ENCODE measurements around the gene ZDHHC16. TPM values are rescaled to one million over a fixed set of nuclear protein-coding genes. Genes with fewer than 3 reads are reported as not detected.
"Not testable (repeated sequence)": the region's sequence is repeated elsewhere in the genome, so short reads cannot be mapped to it uniquely, and the experiment has no call there.

Gene ZDHHC16
- total RNA-seq, 1 donor from 2014 or later = 28.0 TPM

DNA sequence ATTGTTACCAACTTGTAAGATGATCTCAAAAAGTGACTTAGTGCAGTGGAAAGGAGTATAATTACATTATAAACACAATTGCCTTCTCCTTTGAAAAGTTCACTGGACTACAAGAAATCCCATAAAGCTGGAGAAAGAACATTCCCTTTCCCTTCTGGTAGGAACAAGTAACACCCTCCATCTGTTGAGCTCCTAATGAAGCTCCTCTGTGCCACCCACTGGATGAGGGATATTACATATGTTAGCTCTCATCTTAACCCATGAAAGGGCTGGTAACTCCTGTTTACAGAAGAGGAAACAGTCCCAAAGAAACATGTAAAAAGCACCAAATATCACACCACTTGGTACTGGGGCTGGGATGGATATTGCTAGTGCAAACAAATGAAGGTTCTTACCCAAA lies 11.9 kb upstream of the ZDHHC16 start:
- no peak for DNase-seq (ENCODE audit: low read depth in 2 of 2)

GRCh38 chr10:97434557-97434956 lies 11.4 kb upstream of the ZDHHC16 start:
- no peak for DNase-seq (ENCODE audit: low read depth in 2 of 2)

DNA sequence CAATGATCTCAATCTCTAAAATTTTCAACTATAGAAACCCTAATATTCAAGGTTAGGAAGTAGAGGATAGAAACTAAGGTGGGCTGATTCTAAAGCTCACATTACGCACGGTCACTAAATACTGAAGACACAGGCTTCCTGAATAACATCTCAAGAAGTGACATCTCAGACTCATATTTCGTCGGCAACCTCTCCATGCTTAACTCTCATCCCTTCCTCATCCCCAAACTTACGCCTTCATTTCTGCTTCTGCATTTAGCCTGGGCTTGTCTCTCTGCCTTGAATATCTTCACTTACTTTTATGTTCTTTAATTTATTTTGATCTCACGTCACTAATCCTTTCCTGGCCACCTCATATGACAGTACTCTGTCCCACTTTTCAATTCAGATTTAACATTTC lies 10.8 kb upstream of the ZDHHC16 start:
- DNase-seq (ENCODE audit: low read depth in 2 of 2) = no peak

DNA sequence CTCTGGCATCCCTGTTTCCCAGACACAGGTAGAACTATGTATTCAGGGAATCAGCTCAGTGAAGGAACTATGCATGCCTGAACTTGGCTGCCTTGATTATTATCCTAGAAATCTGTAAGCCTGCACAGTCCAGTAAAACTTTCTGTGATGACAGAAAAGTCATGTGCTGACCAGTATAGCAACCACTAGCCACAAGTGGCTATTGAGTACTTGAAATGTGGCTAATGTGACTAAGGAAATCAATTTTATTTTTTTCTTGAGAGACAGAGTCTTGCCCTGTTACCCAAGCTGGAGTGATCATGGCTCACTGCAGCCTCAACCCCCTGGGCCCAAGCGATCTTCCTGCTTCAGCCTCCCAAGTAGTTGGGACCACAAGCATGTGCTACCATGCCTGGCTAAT lies 3.7 kb upstream of the ZDHHC16 start:
- DNase-seq (ENCODE audit: low read depth in 2 of 2) = no peak

DNA sequence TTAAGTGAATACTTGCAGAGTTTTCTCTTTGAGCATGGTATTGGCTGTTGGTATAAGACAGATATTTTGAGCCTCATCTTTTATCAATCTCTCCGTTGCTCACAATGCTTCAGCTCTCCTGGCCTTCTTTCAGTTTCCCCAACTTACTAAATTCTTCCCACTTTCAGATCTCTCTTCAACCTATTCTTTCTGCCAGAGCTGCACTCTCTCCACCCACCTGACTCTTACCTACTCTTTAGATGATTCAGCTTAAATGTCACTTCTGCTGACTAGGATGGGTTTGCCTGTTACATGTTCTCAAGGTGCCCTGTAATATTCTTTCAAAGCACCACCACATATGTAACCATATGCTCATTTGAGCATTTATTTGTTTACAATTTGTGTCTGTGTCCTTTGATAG lies 1.8 kb upstream of the ZDHHC16 start:
- DNase-seq (ENCODE audit: low read depth in 2 of 2) = no peak

DNA sequence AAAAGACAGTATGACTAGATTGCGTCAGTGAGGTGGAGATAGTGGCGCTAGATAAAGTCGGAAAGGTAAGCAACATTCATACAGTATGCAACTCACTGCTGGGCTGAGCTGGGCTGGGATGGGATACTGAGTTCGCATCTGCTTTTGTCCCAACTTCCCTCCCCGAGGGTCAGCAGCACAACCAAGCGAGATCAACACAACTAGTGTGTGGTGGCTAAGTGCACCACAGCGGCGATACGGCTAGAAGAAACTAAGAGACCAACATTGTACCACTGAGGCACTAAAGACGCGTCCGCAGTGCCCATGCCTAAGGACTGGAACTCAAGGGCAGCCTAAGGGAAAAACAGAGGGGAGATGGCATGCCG lies 636 bp upstream of the ZDHHC16 start:
- no peak for DNase-seq (ENCODE audit: low read depth in 2 of 2)

DNA sequence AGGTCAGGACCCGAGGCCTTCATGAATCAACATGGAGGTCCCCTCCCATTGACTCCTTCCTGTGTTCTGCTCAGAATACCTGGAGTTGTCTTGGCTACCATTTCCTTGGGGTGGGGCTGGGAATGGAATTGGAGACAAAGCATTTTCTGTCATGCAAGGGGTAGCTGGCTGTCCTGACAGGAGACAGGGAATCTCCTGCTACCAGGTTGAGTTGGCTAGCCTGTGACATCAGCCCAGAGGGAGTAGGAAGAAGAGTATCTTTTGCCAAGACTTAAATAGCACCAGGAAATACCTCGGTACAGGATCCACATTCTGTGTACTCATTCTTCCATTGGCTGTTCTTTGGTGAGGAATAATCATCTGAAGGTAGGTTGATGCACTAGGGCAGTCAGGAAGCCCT lies 4.9 kb downstream of the ZDHHC16 start:
- DNase-seq (ENCODE audit: low read depth in 2 of 2) = peak in 1 of 2 donors; percentile 42

GRCh38 chr10:97451605-97452004 lies 5.6 kb downstream of the ZDHHC16 start:
- DNase-seq (ENCODE audit: low read depth in 2 of 2) = no peak

- no peak for DNase-seq (ENCODE audit: low read depth in 2 of 2)
These were observed 6.4 kb downstream of the ZDHHC16 start for GRCh38 chr10:97452352-97452751.

GRCh38 chr10:97454330-97455036 lies 8.5 kb downstream of the ZDHHC16 start:
- peak in 1 of 2 donors; percentile 48 for DNase-seq (ENCODE audit: low read depth in 2 of 2)

- DNase-seq (ENCODE audit: low read depth in 2 of 2) = no peak
These were observed 10.2 kb downstream of the ZDHHC16 start for GRCh38 chr10:97456034-97456685.

DNA sequence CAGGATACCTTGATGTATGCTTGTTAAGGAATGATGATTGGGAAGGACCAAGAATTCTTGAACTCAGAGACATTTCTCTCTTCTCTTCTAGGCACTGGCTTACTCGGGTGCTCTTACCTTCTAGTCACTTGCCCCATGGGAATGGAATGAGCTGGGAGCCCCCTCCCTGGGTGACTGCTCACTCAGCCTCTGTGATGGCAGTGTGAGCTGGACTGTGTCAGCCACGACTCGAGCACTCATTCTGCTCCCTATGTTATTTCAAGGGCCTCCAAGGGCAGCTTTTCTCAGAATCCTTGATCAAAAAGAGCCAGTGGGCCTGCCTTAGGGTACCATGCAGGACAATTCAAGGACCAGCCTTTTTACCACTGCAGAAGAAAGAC lies 10.7 kb downstream of the ZDHHC16 start:
- DNase-seq (ENCODE audit: low read depth in 2 of 2) = no peak

GRCh38 chr10:97459111-97459510 lies 13.1 kb downstream of the ZDHHC16 start:
- DNase-seq (ENCODE audit: low read depth in 2 of 2) = no peak

DNA sequence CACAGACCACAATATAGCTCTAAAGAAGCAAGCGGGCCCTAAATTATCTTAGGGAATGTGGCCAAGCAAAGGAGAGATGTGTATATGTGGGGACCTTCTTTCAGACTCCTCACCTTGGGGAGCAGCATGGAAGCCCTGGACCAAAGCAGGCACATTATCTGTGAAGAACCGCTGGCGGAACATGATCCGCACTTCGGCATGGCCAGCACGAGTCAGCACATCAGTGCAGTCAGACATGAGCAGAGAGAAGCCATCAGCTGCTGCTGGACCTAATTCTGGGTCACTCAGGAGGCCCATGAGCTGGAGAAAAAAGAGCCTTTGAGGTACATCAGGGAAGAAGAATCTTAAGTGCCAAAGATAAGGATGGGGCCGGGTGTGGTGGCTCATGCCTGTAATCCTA lies 14.0 kb downstream of the ZDHHC16 start:
- no peak for DNase-seq (ENCODE audit: low read depth in 2 of 2)

- DNase-seq (ENCODE audit: low read depth in 2 of 2) = no peak
These were observed 16.3 kb downstream of the ZDHHC16 start for GRCh38 chr10:97462309-97462708.

DNA sequence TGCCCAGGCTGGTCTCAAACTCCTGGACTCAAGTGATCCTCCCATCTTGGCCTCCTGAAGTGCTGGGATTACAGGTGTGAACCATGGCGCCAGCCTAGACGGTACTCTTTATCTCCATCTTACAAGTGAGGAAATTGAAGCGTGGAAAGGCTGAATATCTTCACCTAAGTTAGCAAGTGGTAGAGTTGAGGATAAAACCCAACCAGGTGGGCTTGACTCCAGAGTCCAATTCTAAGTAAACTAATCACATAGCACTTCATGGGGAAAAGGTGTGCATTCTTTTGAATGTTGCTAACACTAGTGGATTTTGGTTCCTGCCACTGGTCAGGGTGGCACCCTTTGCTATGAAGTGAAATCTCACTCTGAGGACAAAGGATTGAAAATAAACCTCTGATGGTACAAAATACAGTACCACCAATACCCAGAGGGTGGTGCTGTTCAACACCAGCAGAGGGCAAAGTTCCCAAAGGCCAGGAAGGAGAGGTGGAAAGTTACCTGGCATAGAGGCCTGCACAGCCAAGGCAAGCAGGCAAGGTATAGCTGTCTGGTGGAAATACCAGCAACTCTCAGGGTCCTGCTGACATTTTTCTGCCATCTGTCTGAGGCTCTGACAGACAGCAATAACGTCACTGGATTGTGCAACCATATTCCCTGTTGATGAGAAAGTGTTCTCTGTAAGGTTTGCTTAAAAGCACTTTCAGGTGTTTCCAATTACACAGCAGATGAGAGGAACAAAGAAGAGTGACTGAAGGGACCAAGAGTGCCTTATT lies 17.6 kb downstream of the ZDHHC16 start:
- peak; percentile 64 to 65 for DNase-seq (ENCODE audit: low read depth in 2 of 2)

DNA sequence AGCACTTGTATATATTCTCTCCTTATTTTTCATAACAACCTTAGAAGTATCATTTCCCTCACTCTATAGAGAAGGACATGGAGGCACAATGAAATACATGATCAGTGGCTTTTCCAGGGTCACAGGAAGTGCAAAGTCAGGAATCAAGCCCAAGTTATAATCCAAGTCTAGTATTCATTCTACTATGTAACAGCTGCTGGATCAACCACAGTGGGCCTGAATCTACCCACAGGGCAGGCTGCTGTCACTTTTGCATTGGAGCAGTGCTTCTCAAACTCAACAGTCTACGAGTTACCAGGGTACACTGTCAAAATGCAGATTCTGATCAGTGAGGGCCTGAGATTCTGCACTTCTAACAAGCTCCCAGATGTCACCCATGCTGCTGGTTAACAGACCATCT lies 18.3 kb downstream of the ZDHHC16 start:
- no peak for DNase-seq (ENCODE audit: low read depth in 2 of 2)

- DNase-seq (ENCODE audit: low read depth in 2 of 2) = no peak
These were observed 20.0 kb downstream of the ZDHHC16 start for GRCh38 chr10:97465982-97466381.

- DNase-seq (ENCODE audit: low read depth in 2 of 2) = peak in 1 of 2 donors; percentile 24
These were observed 20.8 kb downstream of the ZDHHC16 start for GRCh38 chr10:97466755-97467154.

- no peak for DNase-seq (ENCODE audit: low read depth in 2 of 2)
These were observed 22.2 kb downstream of the ZDHHC16 start for GRCh38 chr10:97468162-97468561.

DNA sequence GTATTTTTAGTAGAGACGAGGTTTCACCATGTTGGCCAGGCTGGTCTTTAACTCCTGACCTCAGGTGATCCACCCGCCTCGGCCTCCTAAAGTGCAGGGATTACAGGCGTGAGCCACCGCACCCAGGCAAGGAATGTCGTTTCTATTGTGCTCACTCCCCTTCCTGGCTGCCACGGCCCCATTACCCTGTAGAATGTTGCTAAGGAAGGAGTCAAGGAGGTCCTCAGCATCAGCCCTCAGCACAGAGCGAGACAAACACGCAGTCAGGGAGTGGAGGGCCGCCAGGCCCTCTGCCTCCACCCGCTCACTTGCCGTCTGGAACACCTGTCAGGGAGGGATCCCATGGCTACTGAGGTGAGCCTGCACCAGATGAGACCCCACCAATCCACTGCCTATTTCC lies 22.8 kb downstream of the ZDHHC16 start:
- DNase-seq (ENCODE audit: low read depth in 2 of 2) = not testable (repeated sequence)

GRCh38 chr10:97474918-97475317 lies 28.9 kb downstream of the ZDHHC16 start:
- no peak for DNase-seq (ENCODE audit: low read depth in 2 of 2)
